K562 (cell line): ENCODE results near the gene KLHL24. TPM values are rescaled to one million over a fixed set of nuclear protein-coding genes. Genes with fewer than 3 reads are reported as not detected.

Experiments
- CBFB ChIP-seq: sonication (generic); formaldehyde crosslinking; IDR thresholded peaks from 2 replicates; pipeline ENCODE4 v1.4.0; 2020; ENCODE audit warnings: mild to moderate bottlenecking, missing genetic modification reagents
- CEBPG ChIP-seq, 3 experiments: fragments of 200-800 bp in 1 of 3; sonication (Bioruptor generic) in 1 of 3; sonication (generic) in 1 of 3; formaldehyde crosslinking in 1 of 3; IDR thresholded peaks in 2 of 3; conservative IDR thresholded peaks in 1 of 3; 2 replicates each; pipeline versions ENCODE4 v1.6.1 to v1.8.0; 2016 to 2022; ENCODE audit warnings: missing compliant biosample characterization in 2 of 3, missing genetic modification characterization in 2 of 3, mild to moderate bottlenecking in 1 of 3, missing genetic modification reagents in 1 of 3
- CHD7 ChIP-seq: fragments of 200-600 bp; sonication (generic); IDR thresholded peaks from one replicate; pipeline ENCODE4 v1.6.1; 2012; ENCODE audit warnings: mild to moderate bottlenecking, low read depth, low read length, inconsistent platforms
- CSDE1 ChIP-seq, 2 experiments: fragments of 450-650 bp; IDR thresholded peaks; 2 replicates each; pipeline ENCODE4 v1.6.1; 2016; ENCODE audit warnings: mild to moderate bottlenecking in 1 of 2
- DEAF1 ChIP-seq: fragments of 450-650 bp; formaldehyde crosslinking; IDR thresholded peaks from 2 replicates; pipeline ENCODE4 v1.4.0; 2020; ENCODE audit warnings: mild to moderate bottlenecking, moderate library complexity
- E2F1 ChIP-seq: sonication (generic); formaldehyde crosslinking; IDR thresholded peaks from 2 replicates; pipeline ENCODE4 v1.8.1; 2023; ENCODE audit warnings: mild to moderate bottlenecking, missing genetic modification reagents, moderate library complexity
- MCM2 ChIP-seq: fragments of 450-650 bp; IDR thresholded peaks from 2 replicates; pipeline ENCODE4 v1.6.1; 2017; ENCODE audit warnings: low read depth, mild to moderate bottlenecking
- MCM3 ChIP-seq: fragments of 450-650 bp; IDR thresholded peaks from 2 replicates; pipeline ENCODE4 v1.6.1; 2016
- NCOA4 ChIP-seq: fragments of 450-650 bp; IDR thresholded peaks from 2 replicates; pipeline ENCODE4 v1.6.1; 2018; ENCODE audit warnings: mild to moderate bottlenecking; ENCODE audit not compliant: partially characterized antibody
- TCF7L2 ChIP-seq: fragments of 150-350 bp; IDR thresholded peaks from 2 replicates; pipeline ENCODE4 v1.6.1; 2016; ENCODE audit warnings: low read depth, mild to moderate bottlenecking, low read length, moderate library complexity
- ZNF77 ChIP-seq: fragments of 250-450 bp; sonication (Bioruptor Pico); IDR thresholded peaks from 2 replicates; pipeline ENCODE4 v1.5.0; 2020
- polyA plus RNA-seq, 8 experiments: library from polyadenylated mRNA; depleted of rRNA in 4 of 8; stranded (reverse) in 5 of 8; unstranded in 3 of 8; fragments of >200 nt; fragmentation: Nextera tagmentation in 2 of 8; fragmentation: Illumina TruSeq in 1 of 8; extraction: Ambion mirVana in 2 of 8; extraction: Trizol in 1 of 8; gene quantifications; 2 replicates each; pipeline versions ENCODE4 v1.2.1 to v1.2.3, GENCODE V29; 2011 to 2014; ENCODE audit warnings: inconsistent platforms in 1 of 8, missing spikeins in 1 of 8
- total RNA-seq, 7 experiments: library from RNA; depleted of rRNA in 6 of 7; stranded (reverse); fragments of >200 nt in 6 of 7; fragmentation: Illumina TruSeq in 2 of 7; extraction: Trizol in 2 of 7; gene quantifications; 2 replicates each; pipeline versions ENCODE4 v1.2.1 to v1.2.3, GENCODE V29; 2011 to 2021; ENCODE audit warnings: low replicate concordance in 1 of 7

The KLHL24 gene
- total and polyA plus RNA-seq, 9 of the 15 experiments (the other 6 are each of a cell fraction or from before 2014, with no cell fraction given): 3.3 to 21.2 (median 14.2) TPM

GRCh38 chr3:183635107-183635430 lies 354 bp upstream of the KLHL24 start (continued):
- TF ChIP-seq NCOA4: no peak
- no peak for TF ChIP-seq TCF7L2
- no peak for TF ChIP-seq MCM3
- peak; percentile 56; the same call in 1 of the 2 replicates for TF ChIP-seq E2F1 (CRISPR knock-in tag)
- no peak for TF ChIP-seq ZNF77
- no peak for TF ChIP-seq CSDE1 (IDR thresholded peaks at IDR 0.05)
- no peak for TF ChIP-seq DEAF1 (CRISPR knock-in tag)
- TF ChIP-seq MCM2: no peak
- no peak for TF ChIP-seq CHD7
- no peak; the same call in 1 of the 2 replicates for TF ChIP-seq CEBPG (CRISPR knock-in tag; IDR thresholded peaks at IDR 0.05)
- no peak for TF ChIP-seq CEBPG (tag; conservative IDR thresholded peaks at IDR 0.05 in 1 of 2, IDR thresholded peaks at IDR 0.05 in 1 of 2)
- no peak for TF ChIP-seq CBFB (CRISPR knock-in tag)
